T-helper 2 cell treated with Interferon-gamma antibody and Interleukin-4, amounts not matched to agents 100 ng/mL and 5 ng/mL, for 36 hours (primary cell): Measurements from ENCODE around the gene LMAN2L. TPM values are rescaled to one million over a fixed set of nuclear protein-coding genes. Genes with fewer than 3 reads are reported as not detected.

Experiments
- intact Hi-C: fragments of 100-400 bp; cut with micrococcal nuclease; formaldehyde crosslinking; loops from one replicate; pipeline ENCODE4 v1.15.1; 2023
- total RNA-seq: library from RNA; stranded (reverse); gene quantifications from 2 replicates; pipeline ENCODE4 v1.2.3, GENCODE V29; 2022

LMAN2L gene
- total RNA-seq, 1 donor from 2014 or later, result 10.5 TPM

GRCh38 chr2:96760986-96761832 lies 21.3 kb upstream of the LMAN2L start:
- intact Hi-C loops, result loop anchor here (1.0 to 5.0 kb wide), 7 partner anchors 21 to 352 kb away; partner anchors contain the start of genes ANKRD36, ANKRD39, ARID5A and CNNM3

DNA sequence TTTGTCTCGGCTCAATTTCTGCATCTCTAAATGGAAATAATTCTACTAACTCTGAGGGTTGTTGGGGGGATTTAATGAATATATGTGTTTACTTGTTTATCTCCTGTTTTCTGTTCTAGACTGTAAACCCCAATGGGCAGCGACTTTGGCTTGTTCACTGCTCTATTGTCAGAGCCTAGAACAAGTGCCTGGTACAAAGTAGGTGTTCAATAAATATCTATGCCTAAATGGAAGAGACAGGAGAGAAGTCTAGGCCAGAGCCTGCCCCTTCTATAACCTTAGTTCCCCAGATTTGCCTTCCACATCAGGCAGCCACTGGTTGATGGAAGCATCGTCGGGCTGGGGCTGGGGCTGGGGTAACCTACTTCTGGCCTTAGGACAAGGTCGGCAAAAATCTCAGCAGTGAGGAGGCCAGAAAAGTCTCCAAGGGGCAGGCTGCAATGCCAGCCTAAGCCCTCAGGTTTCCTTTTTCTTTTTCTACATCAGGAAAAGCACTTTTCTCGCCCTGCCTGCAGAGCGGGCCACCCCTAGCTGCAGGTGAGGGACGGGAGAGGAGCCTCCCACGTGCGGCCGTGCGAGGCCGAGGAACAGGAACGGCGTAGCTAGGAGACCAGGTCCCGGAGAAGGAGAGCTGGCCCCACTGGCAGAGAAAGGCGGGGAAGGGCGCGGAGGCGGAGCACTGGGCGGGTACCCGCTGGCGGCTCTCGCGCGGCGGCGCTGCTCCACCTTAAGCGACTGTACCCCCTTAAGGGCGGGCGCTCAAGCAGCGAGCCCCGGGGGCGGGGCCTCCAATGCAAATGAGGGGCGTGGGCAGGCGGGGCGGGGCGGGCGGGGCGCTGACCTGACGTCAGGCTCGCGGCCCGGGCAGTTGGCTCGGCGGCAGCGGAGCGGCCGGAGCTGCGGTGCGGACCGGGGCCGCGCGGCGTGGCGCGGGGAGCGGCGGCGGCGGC lies 20.4 kb upstream of the LMAN2L start, which contains the start of gene CNNM4:
Gene CNNM4 (plus strand): TSS at position 867 of the 950 bp plus-strand sequence. CDS start 98 bp downstream, outside the sequence.
- intact Hi-C loops, result loop anchor here (1.0 to 5.0 kb wide), 7 partner anchors 20 to 352 kb away; partner anchors contain the start of genes ANKRD36, ANKRD39, ARID5A and CNNM3

GRCh38 chr2:96759548-96759947 lies 19.7 kb upstream of the LMAN2L start:
- intact Hi-C loops, result no loop called here

- intact Hi-C loops, result no loop called here
Observed at GRCh38 chr2:96758987-96759386, 19.1 kb upstream of the LMAN2L start.

DNA sequence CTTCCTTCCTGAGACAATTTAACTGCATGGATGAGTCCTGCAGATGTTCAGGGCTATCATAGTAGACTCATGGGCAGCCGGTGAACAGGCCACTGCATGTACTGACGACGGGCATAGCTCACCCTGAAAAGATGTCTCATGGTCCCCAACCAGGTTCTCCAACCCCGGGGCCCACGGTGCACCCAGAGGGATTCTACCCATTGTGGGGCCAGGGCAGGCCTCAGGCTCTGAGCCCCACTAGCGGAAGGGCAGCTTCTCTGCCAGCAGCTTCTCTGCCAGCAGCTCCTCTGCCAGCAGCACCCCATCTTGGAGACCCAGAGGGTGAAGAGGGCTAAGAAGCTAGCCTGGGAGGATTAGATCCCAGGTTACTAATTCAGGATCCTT lies 17.6 kb upstream of the LMAN2L start:
- intact Hi-C loops, result no loop called here

DNA sequence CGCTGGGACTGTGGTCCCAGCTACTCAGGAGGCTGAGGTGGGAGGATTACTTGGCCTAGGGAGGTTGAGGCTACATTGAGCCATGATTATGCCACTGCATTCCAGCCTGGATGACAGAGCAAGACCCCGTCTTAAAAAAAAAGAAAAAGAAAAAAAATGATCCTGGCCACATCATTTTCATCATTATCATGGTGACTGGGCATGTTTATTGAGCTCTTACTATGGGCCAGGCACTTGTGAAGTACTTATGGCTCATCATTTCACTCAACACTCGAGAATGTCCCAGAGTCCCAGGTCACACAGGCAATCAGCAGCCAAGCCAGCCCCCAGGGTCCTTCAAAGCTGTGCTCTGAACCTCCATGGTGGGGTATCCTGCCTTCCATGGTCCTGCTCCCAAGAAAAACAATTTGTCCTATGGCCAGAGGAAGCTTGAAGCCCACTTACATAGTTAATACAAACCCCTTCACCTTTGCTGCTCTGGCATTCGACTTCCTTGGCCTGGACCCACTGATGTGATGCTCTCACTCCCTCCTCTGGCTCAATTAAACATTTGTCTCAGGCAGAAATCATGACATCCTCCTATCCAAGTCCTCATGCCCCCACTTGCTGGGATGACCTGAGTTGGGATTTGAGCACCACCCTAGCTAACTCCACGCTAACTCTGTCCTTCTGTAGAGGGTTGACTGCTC lies 17.1 kb upstream of the LMAN2L start:
- intact Hi-C loops, result no loop called here

DNA sequence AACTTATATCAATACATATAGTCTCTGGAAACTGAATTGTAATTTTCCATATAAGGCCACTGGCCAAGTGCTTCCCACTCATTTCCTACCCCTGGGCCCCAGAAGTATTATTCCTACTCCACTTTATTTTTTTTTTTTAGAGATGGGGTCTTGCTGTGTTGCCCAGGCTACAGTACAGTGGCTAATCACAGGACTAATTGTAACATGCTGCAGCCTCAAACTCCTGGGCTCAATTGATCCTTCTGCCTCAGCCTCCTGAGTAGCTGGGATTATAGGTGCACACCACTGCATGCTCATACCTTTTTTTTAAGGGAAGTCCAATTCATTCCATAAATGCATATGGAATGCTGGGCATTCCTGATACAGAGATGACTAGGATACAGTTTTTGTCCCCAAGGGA lies 14.5 kb upstream of the LMAN2L start:
- intact Hi-C loops, result no loop called here

GRCh38 chr2:96753661-96754282 lies 13.9 kb upstream of the LMAN2L start:
- intact Hi-C loops, result no loop called here

GRCh38 chr2:96751800-96752199 lies 11.9 kb upstream of the LMAN2L start:
- intact Hi-C loops, result no loop called here

GRCh38 chr2:96747061-96747617 lies 7.3 kb upstream of the LMAN2L start:
- intact Hi-C loops, result no loop called here

- intact Hi-C loops, result no loop called here
Observed at GRCh38 chr2:96739076-96739632, 710 bp downstream of the LMAN2L start.

- intact Hi-C loops, result no loop called here
Observed at GRCh38 chr2:96737831-96738230, 2.0 kb downstream of the LMAN2L start.

- intact Hi-C loops, result no loop called here
Observed at GRCh38 chr2:96737251-96737650, 2.6 kb downstream of the LMAN2L start.

DNA sequence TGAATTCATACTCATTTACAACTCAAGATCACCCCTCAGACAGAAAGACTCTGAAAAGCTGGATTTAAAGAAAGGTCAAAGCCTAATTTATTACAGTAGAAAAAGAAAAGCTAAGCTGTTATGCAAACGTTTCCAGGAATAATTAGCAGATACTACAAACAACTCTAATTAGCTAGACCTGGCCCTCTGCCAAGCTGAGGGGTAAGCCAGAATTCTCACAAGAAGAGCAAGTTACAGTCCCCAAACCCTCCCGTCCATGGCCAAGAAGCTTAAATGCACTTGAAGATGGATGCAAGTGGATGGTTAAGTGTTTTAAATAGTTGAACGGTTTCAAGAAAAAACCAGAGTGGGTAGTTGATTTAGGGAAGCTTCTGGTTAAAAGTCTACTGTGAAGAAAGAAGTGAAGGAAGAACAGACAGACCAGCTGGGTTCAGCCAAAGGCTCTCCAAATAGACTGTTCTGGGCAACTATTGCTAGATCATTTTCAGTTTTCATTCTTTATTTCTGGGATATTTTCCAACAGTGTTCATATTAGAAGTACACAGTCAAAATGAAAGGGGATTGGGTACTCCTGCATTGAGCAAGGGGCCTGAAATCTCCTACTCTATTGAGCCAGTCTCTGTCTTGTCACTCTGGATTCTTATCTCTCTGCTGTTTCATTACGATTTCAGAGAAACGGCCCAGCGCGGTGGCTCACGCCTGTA lies 4.8 kb downstream of the LMAN2L start:
- intact Hi-C loops, result no loop called here

- intact Hi-C loops, result no loop called here
Observed at GRCh38 chr2:96733931-96734330, 5.9 kb downstream of the LMAN2L start.

- intact Hi-C loops, result no loop called here
Observed at GRCh38 chr2:96730212-96730611, 9.7 kb downstream of the LMAN2L start.

- intact Hi-C loops, result no loop called here
Observed at GRCh38 chr2:96729748-96730147, 10.1 kb downstream of the LMAN2L start.

- intact Hi-C loops, result no loop called here
Observed at GRCh38 chr2:96727431-96727830, 12.4 kb downstream of the LMAN2L start.

- intact Hi-C loops, result no loop called here
Observed at GRCh38 chr2:96726131-96726530, 13.7 kb downstream of the LMAN2L start.
